ENCODE data around the gene UTF1. TPM values are rescaled to one million over a fixed set of nuclear protein-coding genes. Genes with fewer than 3 reads are reported as not detected.

Gene UTF1, protein sequence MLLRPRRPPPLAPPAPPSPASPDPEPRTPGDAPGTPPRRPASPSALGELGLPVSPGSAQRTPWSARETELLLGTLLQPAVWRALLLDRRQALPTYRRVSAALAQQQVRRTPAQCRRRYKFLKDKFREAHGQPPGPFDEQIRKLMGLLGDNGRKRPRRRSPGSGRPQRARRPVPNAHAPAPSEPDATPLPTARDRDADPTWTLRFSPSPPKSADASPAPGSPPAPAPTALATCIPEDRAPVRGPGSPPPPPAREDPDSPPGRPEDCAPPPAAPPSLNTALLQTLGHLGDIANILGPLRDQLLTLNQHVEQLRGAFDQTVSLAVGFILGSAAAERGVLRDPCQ
- total RNA-seq (ENCODE audit: low replicate concordance) = not detected in 2 replicates

DNA sequence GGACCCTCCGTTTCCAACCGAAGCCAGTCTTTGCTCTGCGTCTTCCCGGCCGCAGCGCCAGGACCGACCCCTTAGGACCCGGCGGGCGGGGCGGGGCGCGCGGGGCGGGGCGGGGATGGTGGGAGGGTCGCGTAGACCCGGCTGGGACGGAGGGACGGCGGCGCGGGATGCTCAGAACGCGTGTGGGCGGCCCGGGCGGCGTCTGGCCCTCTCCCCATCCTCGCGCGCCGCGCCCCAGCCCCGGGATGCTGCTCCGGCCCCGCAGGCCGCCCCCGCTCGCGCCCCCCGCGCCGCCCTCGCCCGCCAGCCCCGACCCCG lies at the start of gene UTF1:
Gene UTF1 (plus strand): TSS at position 174 of the 318 bp plus-strand sequence. CDS start 72 bp downstream, at position 246.

DNA sequence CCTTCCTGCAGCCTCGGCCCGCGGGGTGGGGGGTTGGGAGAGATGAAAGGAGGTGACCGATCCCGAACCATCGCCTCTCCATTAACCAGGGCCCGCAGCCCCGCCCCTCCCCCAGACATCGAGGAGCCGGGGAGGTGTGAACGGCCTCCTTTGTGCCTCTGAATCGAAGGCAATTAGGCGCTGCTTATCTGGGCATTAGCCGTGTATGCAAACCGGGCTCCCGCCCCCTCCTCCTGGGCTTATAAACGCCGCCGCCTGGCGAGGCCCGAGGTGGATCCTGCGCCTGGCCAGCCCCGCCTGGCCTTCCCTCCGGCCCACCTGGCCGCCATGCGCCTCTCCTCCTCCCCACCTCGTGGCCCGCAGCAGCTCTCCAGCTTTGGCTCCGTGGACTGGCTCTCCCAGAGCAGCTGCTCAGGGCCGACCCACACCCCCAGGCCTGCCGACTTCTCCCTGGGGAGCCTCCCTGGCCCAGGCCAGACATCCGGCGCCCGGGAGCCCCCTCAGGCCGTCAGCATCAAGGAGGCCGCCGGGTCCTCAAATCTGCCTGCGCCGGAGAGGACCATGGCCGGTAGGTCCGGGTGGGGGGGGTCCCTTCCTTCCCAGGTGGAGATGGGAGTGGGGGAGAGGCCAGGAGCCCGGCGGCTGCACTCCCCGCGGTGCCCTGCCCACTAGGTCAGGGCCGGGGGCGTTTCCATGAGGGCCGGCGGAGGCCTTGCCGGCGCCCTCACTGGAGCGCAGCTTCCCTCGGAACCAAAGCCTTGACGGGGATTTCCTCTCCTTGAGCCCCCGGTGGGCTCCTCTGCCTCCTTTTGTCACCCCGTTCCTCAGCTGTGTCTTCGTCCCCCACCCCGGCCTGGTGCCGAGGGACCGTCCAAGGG lies 7.8 kb downstream of the UTF1 start, which contains the start of gene VENTX:
Gene VENTX (plus strand): TSS at position 268 of the 878 bp plus-strand sequence. CDS start 60 bp downstream, at position 328.

DNA sequence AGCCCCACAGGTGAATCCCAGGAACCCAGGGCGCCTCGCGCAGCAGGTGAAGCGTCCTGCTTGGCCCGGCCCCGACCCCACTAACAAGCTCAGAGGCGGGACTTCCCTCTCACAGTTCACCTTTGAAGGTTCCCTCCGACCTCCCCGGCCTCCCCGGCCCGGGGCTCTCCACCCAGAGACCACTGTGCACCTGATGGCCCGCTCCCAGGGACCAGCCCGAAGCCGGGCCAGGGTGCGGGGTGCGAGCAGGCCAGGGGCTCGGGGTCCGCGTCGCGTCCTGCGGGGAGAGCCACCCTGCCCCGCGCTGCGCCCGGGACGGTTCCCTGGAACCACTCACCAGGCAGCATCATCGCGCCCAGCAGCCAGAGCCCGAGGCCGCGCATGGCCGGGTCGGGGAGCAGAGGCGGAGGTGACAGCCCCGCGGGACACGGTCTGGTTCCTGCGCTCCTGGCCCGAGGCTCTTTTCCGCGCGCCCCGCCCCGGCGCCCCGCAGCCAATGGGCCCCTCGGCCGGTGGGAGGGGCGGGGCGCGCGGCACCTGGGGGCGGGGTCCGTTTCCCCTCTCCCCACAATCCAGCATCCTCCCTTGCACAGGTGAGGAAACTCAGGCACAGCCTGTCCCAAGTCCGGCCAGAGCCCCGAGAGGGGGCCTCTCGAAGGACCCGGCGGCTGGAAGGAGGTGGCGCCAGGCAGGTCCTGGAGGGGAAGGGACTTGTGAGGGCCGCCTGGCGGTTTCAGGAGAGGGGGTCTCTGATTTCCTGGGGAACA lies 46.6 kb downstream of the UTF1 start, which contains the start of gene ADAM8:
Gene ADAM8 (minus strand): TSS at position 434 of the 767 bp plus-strand sequence. CDS start 51 bp downstream, at position 383.

Other genes with a start within 250 kb of the UTF1 start
- not detected in 2 replicates for gene ADGRA1, start 142.3 kb upstream of the UTF1 start, total RNA-seq (ENCODE audit: low replicate concordance)
- 0.23 and 1.6 TPM in 2 replicates for gene KNDC1, start 70.0 kb upstream of the UTF1 start, total RNA-seq (ENCODE audit: low replicate concordance)
- gene VENTX, start 7.6 kb downstream of the UTF1 start, total RNA-seq (ENCODE audit: low replicate concordance) = not detected in 2 replicates
- 0.60 and 2.0 TPM in 2 replicates for gene ADAM8, start 46.7 kb downstream of the UTF1 start, total RNA-seq (ENCODE audit: low replicate concordance)
- gene TUBGCP2, start 78.7 kb downstream of the UTF1 start, total RNA-seq (ENCODE audit: low replicate concordance) = 58.4 and 92.9 TPM in 2 replicates
- gene ZNF511, start 78.7 kb downstream of the UTF1 start, total RNA-seq (ENCODE audit: low replicate concordance) = 19.8 and 21.9 TPM in 2 replicates
- gene CALY, start 106.7 kb downstream of the UTF1 start, total RNA-seq (ENCODE audit: low replicate concordance) = not detected in 2 replicates
- not detected in 2 replicates for gene PRAP1, start 117.2 kb downstream of the UTF1 start, total RNA-seq (ENCODE audit: low replicate concordance)
- 3.2 and 24.3 TPM in 2 replicates for gene FUOM, start 127.8 kb downstream of the UTF1 start, total RNA-seq (ENCODE audit: low replicate concordance)
- gene ECHS1, start 143.1 kb downstream of the UTF1 start, total RNA-seq (ENCODE audit: low replicate concordance) = 30.3 and 69.2 TPM in 2 replicates
- 5.2 and 5.3 TPM in 2 replicates for gene PAOX, start 149.0 kb downstream of the UTF1 start, total RNA-seq (ENCODE audit: low replicate concordance)
- 19.2 and 34.1 TPM in 2 replicates for gene MTG1, start 163.9 kb downstream of the UTF1 start, total RNA-seq (ENCODE audit: low replicate concordance)
- 0.08 and 0.12 TPM in 2 replicates for gene SPRN, start 194.4 kb downstream of the UTF1 start, total RNA-seq (ENCODE audit: low replicate concordance)
- gene SCART1, start 223.7 kb downstream of the UTF1 start, total RNA-seq (ENCODE audit: low replicate concordance) = 1.3 and 2.7 TPM in 2 replicates